CD4-positive, alpha-beta T cell treated with Interleukin-17A for 1 hour (primary cell): ENCODE measurements around the gene SMARCD3.

ENCODE experiments used
- DNase-seq: peaks from one replicate; pipeline ENCODE4 v3.0.0-alpha.2; 2020

SMARCD3 gene

GRCh38 chr7:151246851-151247580 lies 1.5 kb downstream of the SMARCD3 start:
- DNase-seq, result no peak

GRCh38 chr7:151246102-151246850 lies 2.2 kb downstream of the SMARCD3 start:
- DNase-seq, result no peak

- DNase-seq, result peak; percentile 68
Observed at GRCh38 chr7:151245360-151246101, 3.0 kb downstream of the SMARCD3 start.

GRCh38 chr7:151244841-151245346 lies 3.6 kb downstream of the SMARCD3 start:
- DNase-seq, result no peak

- DNase-seq, result peak; percentile 79
Observed at GRCh38 chr7:151244196-151244840, 4.2 kb downstream of the SMARCD3 start.

GRCh38 chr7:151243408-151244195 lies 4.9 kb downstream of the SMARCD3 start:
- DNase-seq, result peak; percentile 82

- DNase-seq, result no peak
Observed at GRCh38 chr7:151243045-151243349, 5.5 kb downstream of the SMARCD3 start.

- DNase-seq, result no peak
Observed at GRCh38 chr7:151242159-151243044, 6.1 kb downstream of the SMARCD3 start.

GRCh38 chr7:151241755-151242096 lies 6.8 kb downstream of the SMARCD3 start:
- DNase-seq, result no peak

- no peak for DNase-seq
Observed at GRCh38 chr7:151240942-151241754, 7.3 kb downstream of the SMARCD3 start.

- no peak for DNase-seq
Observed at GRCh38 chr7:151240536-151240935, 8.0 kb downstream of the SMARCD3 start.

- no peak for DNase-seq
Observed at GRCh38 chr7:151239837-151240459, 8.5 kb downstream of the SMARCD3 start.

GRCh38 chr7:151238924-151239836 lies 9.3 kb downstream of the SMARCD3 start:
- DNase-seq, result no peak

- no peak for DNase-seq
Observed at GRCh38 chr7:151238190-151238810, 10.2 kb downstream of the SMARCD3 start.

GRCh38 chr7:151237244-151238189 lies 11.0 kb downstream of the SMARCD3 start:
- no peak for DNase-seq

GRCh38 chr7:151236406-151236805 lies 12.1 kb downstream of the SMARCD3 start:
- DNase-seq, result no peak
